ENCODE data around the gene ZNF799. TPM values are rescaled to one million over a fixed set of nuclear protein-coding genes. Genes with fewer than 3 reads are reported as not detected.
"Not testable (repeated sequence)": the region's sequence is repeated elsewhere in the genome, so short reads cannot be mapped to it uniquely, and the experiment has no call there.

The ZNF799 gene
- total and polyA plus RNA-seq, 2 of the 13 experiments (the other 11 are each of a cell fraction or from before 2014, with no cell fraction given) = 7.7 to 17.9 TPM

- TF ChIP-seq IKZF5 (CRISPR knock-in tag; IDR thresholded peaks at IDR 0.05) (peak; percentile 57; the same call in 1 of the 2 replicates), HNF1A (IDR thresholded peaks at IDR 0.05; ENCODE audit: low read depth) (peak; percentile 70; the same call in 1 of the 2 replicates), HNF1A (CRISPR knock-in tag; IDR thresholded peaks at IDR 0.05; ENCODE audit: borderline replicate concordance) (peak; percentile 64; the same call in 1 of the 2 replicates), STAG1 (CRISPR knock-in tag; IDR thresholded peaks at IDR 0.05) (peak; percentile 17), ISL2 (CRISPR knock-in tag; IDR thresholded peaks at IDR 0.05) (0 out of 2 replicates have a peak, but pooled peaks have one; percentile 27), AHR (CRISPR knock-in tag; IDR thresholded peaks at IDR 0.05) (peak; percentile 16; the same call in 1 of the 2 replicates), NR2F6 (CRISPR knock-in tag; IDR thresholded peaks at IDR 0.05) (0 out of 2 replicates have a peak, but pooled peaks have one; percentile 12), BRCA1 (CRISPR knock-in tag; IDR thresholded peaks at IDR 0.05) (0 out of 2 replicates have a peak, but pooled peaks have one; percentile 31), SRSF1 (optimal IDR thresholded peaks at IDR 0.05; ENCODE audit: low read depth, low read length) (peak; percentile 1), KLF16 (CRISPR knock-in tag; IDR thresholded peaks at IDR 0.05) (0 out of 4 replicates have a peak, but pooled peaks of 1 of the 2 experiments have one; percentile 4), HNF1B (CRISPR knock-in tag; IDR thresholded peaks at IDR 0.05) (peak; percentile 75), BRD4 (CRISPR knock-in tag; IDR thresholded peaks at IDR 0.05) (0 out of 2 replicates have a peak, but pooled peaks have one; percentile 23), SIN3A (IDR thresholded peaks at IDR 0.05; ENCODE audit: borderline replicate concordance, low read depth, low read length) (peak; percentile 65; the same call in 1 of the 2 replicates), NFKB2 (CRISPR knock-in tag; IDR thresholded peaks at IDR 0.05; ENCODE audit: borderline replicate concordance) (peak; percentile 53; the same call in 1 of the 2 replicates), POLR2AphosphoS5 (IDR thresholded peaks at IDR 0.05; ENCODE audit: low read depth, low read length) (peak; percentile 75), MED1 (CRISPR knock-in tag; IDR thresholded peaks at IDR 0.05) (peak; percentile 29; the same call in 1 of the 2 replicates), HOXA5 (CRISPR knock-in tag; IDR thresholded peaks at IDR 0.05) (0 out of 2 replicates have a peak, but pooled peaks have one; percentile 3), CBX5 (CRISPR knock-in tag; IDR thresholded peaks at IDR 0.05; ENCODE audit: borderline replicate concordance) (peak; percentile 22; the same call in 1 of the 2 replicates), ELF4 (CRISPR knock-in tag; IDR thresholded peaks at IDR 0.05; ENCODE audit: borderline replicate concordance) (0 out of 2 replicates have a peak, but pooled peaks have one; percentile 18), HOXD1 (CRISPR knock-in tag; IDR thresholded peaks at IDR 0.05) (0 out of 2 replicates have a peak, but pooled peaks have one; percentile 55)
- TF ChIP-seq NR2F6 (IDR thresholded peaks at IDR 0.05) = not testable (repeated sequence)
- TF ChIP-seq, protein P1, sequence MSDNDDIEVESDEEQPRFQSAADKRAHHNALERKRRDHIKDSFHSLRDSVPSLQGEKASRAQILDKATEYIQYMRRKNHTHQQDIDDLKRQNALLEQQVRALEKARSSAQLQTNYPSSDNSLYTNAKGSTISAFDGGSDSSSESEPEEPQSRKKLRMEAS (IDR thresholded peaks at IDR 0.05) = 0 out of 2 replicates have a peak, but pooled peaks have one; percentile 2
Observed at GRCh38 chr19:12399901-12400632, 1.0 kb downstream of the ZNF799 start (continued).
